ENCODE measurements around the gene PHKB.

PHKB gene

DNA sequence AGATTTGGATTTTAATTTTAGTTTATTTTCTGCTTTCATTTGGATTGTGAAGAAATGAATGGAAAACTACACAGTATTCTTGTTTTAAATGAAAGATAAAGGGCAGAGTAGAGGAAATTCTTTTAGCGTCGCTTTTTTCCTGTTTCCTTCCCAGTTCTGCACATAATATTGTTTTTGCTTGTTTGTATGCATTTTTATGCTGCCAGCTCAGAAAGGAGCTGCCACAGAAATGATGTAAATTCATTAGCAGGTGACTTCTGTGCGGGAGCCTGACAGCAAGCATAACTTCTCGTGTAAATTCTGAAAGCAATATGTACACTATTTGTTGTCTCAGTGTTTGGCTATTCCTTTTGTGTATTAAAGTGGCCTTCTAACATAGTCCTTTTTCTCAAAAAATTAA, 234.6 kb downstream of the PHKB start:
- no peak for DNase-seq

DNA sequence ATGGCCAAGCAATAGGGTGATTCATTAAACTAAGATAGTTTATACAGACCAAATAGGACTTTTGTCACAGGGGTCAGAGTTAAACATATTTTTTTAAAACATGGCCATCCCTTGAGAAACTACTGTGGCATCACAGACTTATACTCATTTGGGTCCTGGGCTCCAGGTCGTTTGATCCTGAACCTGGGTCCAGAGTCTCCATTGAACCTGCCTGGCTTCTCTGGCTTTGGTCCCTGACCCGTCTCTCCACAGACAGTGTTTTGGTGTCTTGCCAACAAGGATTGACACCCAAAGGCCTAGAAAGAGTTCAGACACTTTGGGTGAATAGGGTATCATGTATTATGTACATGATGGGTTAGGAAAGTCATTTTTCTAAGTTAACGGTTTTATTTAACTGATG, 236.7 kb downstream of the PHKB start:
- no peak for DNase-seq

DNA sequence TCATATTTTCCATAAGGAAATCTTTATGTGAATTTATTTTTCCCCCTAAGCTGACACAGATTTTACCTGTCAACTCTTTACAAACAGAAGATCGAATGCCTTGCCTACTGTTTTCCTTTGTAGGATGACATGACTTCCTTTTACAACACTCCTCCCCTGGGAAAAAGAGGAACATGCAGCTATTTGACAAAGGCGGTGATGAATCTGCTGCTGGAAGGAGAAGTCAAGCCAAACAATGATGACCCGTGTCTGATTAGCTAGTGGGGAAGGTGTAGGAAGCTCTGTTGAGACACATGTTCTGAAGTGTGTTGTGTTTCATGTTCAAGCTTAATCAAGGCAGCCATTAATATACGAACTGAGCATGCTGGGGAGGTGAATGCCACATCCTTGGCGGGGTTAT, 238.0 kb downstream of the PHKB start:
- no peak for DNase-seq

DNA sequence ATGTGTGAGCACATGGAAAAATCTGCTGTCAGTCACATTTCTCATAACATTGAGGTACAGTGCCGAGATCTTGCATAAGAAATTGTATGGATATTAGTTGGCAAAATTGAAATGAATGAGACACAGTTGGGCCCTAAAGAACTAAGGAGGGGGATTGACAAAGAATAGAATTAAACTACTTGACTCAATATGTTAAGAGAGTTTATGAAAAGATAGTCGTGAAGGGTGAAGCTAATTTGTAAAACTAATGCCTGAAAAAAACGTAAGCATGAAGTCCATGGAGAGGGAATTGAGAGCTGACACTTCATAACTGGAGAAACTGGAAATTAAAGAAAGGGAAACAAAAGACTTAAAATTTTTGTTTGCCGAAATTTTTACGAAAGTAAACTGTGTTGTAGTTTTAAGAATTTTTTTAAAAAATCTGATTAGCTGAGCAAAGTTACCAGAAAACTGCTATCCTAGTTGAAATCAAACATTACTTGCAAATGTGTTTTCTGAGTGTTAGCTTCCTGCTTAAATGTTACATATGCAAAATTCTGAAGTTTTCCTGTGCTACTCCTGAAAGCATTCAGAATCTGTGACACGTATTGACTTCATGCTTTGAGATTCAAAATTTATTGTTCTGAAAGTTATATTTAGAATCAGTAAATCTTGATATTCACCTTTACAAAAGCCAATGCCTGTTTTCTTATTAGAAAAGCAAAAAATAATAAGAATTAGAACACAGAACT, 239.9 kb downstream of the PHKB start:
- no peak for DNase-seq

DNA sequence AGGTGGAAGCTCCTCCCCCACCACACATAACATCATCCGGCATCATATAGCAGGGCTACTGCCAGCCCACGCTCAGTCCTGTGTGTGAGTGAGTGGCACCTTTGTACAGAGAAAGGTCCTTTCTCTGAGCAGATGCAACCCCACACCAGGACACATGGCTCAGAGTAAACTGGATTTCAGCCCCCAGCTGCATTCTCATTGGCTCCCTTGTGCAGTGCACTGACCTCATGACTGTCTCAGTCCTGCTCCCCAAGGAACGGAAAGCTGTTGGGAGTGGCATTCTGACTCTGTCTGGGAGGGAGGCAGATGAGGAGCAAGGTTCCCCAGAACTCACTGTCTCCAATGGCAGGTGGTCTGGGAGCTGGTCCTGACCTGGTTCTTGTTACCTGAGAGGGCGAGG, 244.1 kb downstream of the PHKB start:
- DNase-seq, result no peak

DNA sequence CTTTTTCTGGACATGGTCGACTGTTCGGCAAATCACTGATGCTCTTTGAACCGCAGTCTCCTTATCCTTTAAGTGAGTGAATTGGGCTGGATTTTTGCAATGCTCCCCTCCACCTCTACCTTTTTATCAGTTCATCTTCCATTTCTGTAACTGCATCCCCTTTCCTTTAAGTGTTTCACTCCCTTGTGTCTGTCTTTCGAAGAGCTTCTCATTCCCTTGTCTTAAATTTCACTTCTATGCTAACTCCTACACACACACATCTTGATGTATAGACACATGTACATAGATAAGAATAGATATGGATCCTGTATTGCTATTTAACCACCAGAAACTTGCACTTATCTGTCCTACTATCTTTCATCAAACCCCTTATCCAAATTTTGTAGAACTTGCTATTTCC, 250.7 kb downstream of the PHKB start:
- no peak for DNase-seq

DNA sequence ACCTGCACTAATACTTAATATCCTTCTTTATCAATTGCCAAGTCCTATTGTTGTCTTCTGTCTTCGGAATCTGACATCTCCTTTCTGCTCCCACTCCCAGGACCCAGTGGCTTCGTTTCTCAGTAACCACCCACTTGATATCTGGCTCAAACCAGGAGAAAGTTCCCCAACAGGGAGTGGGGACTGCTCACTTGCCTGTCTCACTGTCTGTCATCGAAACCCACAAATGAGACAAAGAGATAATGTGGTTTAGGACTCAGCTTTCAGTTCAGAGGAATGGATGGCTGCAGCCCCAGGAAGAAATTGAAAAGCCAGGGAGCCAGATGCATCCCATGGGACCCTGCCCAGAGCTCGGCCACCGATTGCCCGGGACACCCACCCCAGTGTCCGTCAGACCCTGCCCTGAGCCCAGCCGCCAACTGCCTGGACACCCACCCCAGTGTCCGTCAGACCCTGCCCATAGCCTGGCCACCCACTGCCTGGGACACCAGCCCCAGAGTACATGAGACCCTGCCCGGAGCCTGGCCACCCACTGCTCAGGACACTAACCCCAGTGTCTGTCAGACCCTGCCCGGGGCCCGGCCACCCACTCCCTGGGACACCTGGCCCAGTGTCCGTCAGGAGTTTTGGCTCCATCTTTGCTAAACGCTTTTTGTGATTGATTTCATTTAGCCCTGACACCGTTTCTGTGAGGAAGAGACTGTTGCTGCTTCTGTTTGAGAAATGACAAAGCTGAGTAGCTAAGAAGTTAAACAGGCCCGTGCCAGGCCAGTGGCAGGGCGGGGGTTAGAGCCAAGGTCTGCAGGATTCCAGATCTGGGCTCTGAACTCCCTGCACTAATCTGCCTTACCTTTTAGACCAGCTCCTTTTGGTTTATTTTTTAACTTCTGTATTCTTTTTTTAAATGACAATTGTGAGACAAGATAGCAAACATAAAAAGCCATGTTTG, 251.4 kb downstream of the PHKB start:
- DNase-seq, result no peak

DNA sequence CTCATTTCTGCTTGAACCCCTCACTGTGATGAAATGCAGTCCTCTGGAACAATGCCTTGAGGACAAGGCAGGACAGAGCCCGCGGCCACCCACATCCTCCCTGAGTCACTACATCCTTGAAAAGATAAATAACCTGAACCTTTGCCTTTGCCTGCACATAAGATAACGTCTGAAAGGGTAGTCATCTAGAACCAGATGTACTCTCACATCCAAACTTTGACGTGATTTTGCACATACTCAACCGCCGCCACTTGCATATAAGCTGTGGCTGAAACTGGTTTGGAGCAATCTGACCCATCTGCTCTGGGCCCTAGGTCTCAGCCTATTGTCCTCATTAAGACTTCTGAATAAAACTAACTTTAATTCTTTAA, 252.1 kb downstream of the PHKB start:
- DNase-seq, result peak; percentile 57

DNA sequence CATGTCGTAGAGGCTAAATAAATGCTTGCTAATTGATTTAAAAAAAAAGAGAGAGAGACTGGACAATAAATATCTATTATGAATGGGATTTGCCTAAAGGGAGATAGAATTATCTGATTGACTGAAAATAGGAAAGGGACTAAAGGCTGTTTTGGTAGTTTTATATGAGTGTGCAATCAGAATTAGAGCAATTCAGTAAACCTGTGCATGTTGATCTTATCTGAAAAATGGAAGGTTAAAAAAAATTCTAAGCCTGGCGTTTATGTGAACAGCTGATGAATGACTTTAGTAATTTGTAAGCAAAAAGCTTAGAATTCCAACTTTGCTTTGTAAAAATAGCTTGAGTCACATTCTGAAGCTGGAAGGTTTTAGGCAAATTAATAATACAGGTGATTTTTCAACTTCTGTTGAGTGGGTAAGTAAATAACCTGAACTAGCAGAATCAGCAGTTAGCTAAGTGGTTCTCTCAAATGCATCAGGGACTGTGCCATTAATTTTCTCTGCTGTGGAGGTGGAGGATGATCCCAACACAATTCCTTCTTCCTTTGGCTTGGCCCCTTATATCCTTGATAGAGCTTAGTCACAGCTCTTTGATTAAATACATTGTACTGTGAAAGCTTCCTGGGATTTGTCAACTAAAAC, 254.4 kb downstream of the PHKB start:
- DNase-seq, result no peak

DNA sequence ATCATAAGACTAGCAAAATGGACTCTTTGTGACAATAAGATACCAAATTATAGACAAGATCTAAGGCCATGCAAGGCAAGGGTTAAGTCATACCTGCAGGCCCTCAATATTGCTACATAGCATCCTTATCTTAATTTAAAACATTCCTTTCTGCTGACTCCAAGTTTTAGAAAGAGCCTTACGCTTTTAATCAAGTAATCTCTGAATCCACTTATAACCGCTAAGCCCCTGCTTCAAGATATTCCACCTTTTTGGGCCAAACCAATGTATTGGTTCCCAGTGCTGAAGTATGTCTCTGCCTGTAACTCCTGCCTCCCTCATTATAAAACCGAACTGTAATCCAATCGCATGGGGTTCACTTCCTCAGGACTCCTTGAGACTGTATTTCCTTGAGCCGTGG, 255.4 kb downstream of the PHKB start:
- DNase-seq, result no peak

DNA sequence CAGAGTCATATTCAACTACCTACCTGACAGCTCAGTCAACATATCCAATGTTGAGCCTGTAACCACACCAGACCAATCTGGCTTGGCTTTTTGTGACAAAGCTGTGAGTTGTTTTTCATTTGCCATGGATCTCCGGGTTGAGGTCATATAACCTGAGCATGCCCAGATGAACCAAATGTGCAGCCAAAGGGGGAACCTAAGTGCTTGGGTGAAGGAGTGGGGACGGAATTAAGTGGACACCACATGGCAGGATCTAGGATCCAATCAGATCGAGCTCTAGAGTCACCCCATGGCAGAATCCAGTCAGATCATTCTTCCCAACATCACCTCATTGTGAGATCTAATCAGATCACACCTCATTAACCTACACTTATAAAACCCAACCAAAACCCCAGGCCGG, 258.6 kb downstream of the PHKB start:
- DNase-seq, result no peak

DNA sequence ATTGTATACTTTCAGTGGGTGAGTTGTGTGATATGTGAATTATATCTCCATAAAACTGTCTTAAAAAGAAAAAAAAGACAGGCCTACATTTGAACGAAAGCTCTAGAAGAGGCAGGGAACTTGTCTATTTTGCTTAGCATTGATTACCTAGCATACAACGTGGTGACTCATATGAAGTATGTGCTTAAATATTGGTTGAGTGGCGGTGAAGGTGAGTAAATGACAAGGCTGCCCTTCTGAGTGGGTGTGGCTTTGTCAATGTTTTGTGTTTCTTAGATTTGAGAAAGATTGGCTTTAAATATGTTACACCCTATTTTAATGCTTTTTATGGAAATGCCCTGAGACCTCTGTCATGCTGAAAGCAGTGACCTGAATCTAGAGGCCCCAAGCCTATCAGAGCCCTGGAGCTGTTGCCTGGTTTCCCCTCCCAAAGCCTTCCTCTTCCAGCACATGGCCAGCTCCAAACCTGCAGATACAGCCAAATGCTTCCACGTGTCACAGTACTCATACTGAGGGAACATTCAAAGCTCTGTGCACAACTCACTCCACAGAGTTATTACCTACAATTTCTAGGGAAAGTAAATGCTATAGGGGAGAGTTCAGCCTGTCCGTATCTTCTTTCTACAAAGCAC, 260.0 kb downstream of the PHKB start:
- DNase-seq, result no peak

DNA sequence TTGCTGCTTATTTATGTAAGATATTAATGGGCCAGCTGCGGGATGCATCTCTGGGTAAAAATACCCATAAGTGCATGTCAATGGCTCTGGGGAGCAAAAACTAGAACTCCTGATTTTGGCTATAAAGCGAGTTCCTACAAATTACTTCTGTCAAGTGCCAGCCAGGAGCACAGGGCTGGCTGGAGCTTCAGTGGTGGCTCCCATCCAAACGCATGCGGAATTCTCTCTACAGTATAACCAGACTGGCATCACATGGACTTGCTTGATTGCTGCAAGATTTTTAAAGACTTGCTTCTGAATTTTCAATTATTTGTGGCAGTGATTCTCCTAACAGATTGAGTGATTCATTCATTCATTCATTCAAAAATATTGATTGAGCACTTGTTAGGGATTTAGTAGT, 260.9 kb downstream of the PHKB start:
- DNase-seq, result no peak

DNA sequence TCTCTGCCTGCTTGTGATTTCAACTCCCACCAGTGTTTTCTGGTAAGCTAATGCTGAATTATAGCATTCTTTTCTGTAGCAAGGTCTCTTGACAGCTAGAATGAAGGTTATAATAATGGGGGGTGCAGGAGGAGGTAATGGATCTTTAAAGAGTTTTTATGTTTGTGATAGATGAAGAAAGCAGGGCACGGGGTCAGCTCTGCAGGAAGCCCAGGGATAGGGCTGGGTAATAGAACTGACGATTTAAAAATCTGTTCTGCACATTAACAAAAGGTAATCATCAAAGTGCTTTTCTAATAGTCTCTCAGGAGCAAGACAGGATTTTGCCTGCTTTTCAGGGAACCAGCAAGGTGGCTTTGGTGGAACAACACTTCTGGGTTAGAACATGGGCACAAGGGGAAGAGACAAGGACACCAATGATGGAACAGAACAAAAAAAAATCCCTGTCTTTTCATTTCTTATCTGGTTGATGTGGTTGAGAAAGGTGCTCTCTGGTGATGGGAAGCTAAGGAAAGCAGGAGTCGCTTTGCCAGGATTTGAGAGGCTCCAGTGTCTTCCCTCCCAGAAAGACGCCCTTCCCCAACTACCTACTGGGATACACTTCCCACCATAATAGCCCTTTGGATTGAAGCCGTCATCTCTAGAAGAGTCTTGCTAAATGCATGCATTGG, 263.1 kb downstream of the PHKB start:
- DNase-seq, result no peak

DNA sequence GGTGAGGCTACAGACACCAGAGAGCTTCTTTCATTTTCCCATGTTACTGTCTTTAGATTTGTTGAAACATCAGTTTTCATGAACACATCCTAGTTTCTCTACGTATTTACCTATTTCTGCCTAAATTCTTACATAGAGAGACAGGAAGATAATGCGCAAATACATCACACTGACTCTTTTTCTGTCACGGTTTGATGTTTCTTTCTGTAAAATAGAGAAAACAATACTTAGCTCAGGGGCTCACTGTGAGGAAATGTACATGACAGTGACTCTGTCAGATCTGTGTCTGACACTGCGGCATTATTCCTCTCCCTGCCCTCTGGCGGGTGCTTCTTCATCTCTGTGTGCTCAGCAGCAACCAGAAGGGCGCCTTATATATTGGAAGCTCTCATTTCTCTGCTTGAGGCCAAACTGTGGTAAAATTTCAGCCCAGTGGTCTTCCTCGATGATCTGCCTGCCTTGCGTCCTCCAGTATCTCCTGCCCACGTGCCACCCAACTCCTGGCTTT, 264.1 kb downstream of the PHKB start:
- DNase-seq, result no peak

DNA sequence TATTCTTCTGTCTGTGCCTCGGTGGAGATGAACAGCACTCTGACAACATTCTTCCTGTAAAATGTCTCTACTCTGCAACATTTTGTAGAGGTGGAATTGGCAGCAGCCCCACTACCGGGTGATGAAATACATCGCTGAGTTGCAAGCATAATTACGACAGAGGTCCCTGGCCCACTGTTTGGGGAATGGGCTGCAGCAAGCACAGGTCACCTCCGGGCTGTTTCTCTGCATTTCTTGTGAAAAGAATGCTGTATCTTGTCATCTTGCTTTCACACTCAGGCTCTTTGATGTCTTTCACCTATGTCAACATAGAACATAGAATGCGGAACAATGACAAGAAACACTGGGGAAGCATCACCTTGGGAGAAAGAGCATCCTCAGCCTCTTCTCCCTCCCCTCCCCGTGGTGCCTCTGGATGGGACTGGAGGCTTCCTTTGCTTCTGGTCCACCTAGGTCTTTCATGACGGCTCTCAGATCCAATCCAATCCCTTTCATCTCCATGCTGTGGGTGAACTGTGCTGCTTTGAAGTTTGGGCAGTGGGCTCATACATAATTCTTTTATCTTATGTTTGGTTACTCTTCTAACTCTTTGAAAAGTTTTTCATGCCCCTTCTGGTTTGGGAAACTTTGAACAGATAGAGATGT, 265.0 kb downstream of the PHKB start:
- peak; percentile 24 for DNase-seq

DNA sequence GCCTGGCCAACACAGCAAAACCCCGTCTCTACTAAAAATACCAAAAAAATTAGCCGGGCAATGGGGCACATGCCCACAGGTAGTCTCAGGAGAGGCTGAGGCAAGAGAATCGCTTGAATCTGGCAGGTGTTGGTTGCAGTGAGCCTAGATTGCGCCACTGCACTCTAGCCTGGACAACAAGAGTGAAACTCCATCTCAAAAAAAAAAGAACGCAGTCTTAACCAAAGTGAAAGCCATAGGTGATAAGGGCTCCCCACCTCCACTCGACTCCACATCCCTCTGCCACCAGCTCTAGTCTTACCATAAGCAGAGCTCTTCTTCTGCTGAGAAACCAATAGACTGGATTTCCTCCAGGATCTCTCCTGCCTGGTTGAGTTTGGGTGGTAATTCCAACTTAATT, 266.0 kb downstream of the PHKB start:
- no peak for DNase-seq

DNA sequence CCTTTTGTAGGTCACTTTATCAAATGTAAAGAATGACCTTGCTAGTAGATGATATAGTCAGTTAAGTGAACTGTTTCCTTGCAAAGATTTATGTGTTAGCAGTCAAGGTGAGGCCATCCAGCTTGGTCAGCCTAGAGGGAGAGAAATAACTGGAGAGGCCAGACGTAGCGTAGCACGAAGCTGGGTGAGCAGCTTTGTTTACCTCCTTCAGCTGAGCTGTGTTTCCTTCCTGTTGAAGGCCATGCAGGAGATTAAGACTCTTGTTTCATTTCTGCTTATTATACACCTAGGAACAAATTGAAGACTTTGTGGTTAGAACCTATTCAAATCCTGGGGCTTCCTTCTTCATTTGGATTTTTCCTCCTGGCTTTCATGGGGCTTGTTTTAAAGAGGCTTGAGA, 267.1 kb downstream of the PHKB start:
- no peak for DNase-seq

DNA sequence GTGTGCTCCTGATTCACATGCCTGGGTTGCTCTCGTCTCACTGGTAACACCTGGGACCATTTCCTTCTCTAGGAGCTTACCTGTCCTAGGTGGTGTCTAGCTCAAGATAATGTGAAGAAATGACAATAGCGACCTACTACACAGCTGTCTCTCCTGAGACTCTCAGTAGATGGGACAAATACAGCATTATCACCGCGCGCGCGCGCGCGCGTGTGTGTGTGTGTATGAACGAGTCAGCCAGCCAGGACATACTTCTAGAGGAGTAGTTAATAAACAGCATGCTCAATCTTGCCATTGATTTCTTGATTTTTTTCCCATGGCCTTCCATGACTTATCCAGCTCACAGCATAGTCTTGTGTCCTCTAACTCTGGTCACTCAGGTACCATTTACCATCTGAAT, 268.6 kb downstream of the PHKB start:
- no peak for DNase-seq

DNA sequence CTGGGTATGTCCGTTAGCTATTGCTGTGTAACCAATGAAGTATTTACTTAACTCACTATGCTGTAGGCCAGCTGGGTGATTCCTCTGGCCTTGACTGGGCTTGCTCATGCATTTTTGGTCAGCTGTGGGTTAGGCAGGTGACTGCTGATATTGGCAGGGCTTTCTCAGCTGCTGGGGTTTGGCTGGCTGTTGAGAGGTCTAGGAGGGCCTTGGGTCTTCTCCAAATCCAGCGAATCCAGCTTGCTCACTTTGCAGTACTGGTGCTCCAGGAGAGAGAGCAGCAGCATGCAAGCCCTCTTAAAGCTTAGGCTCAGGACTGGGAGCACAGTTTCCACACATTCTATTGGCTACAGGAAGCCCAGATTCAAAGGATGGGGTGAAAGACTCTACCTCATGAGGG, 270.1 kb downstream of the PHKB start:
- DNase-seq, result peak; percentile 94

DNA sequence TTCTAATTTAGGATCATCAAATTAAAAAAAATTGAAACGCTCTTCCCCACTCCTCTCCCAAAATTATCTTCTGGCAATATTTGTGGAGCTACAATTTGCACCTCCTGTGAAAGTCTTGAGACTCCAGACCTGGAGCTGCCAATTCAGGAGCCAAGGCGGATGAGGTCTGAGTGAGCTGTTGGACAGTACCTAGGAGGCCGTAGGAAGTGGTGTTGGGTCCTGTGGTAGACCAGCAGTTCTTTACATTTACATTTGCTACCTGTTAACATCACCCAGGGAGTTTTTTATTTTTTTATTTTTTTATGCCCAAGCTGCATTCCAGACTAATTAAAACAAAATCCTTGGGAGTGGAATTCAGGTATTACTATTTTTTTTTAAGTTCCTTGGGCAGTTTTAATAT, 271.0 kb downstream of the PHKB start:
- no peak for DNase-seq

DNA sequence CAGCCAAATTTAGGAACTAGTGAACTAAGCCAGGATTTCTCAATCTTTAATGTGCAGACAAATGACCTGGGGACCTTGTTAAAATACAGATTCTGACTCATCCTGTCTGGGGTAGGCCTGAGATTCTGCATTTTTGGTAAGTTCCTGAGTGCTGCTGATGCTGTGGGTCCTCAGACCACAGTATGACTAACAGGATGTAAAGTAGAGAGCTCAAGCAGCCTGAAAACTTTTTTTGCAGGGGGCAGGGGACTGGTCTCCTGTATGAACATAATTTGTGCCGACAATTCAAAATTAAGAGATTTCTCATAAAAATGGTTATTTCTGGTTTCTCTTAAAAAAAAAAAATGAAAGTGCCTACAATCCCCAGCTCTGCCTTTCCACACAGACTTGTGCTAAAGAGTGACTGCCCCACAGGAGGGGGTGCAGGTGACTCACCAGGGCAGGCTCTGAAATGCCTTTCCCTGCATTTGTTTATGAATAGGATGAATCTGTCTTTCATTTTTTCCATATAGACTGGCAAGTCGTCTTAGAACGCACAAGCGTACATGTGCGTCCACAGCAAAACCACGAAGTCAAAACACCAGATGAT, 271.5 kb downstream of the PHKB start:
- peak; percentile 98 for DNase-seq
